Endometrial microvascular endothelial cells (primary cell): ENCODE results near the gene ADAMTS3. TPM values are rescaled to one million over a fixed set of nuclear protein-coding genes. Genes with fewer than 3 reads are reported as not detected.

Experiments used
- in situ Hi-C: cut with HindIII; loops from 2 replicates; pipeline ENCODE4 v1.10.0; 2017; ENCODE audit warnings: low sequenced_read_pairs, low pct_unique_long_range_greater_than_20kb; ENCODE audit errors: inconsistent ontology term
- total RNA-seq: library from RNA; depleted of rRNA; stranded (reverse); fragments of >200 nt; gene quantifications from one replicate; pipeline ENCODE4 v1.2.3, GENCODE V29; 2015; ENCODE audit errors: inconsistent ontology term

ADAMTS3 gene
- total RNA-seq, 1 donor from 2014 or later: 0.19 TPM

DNA sequence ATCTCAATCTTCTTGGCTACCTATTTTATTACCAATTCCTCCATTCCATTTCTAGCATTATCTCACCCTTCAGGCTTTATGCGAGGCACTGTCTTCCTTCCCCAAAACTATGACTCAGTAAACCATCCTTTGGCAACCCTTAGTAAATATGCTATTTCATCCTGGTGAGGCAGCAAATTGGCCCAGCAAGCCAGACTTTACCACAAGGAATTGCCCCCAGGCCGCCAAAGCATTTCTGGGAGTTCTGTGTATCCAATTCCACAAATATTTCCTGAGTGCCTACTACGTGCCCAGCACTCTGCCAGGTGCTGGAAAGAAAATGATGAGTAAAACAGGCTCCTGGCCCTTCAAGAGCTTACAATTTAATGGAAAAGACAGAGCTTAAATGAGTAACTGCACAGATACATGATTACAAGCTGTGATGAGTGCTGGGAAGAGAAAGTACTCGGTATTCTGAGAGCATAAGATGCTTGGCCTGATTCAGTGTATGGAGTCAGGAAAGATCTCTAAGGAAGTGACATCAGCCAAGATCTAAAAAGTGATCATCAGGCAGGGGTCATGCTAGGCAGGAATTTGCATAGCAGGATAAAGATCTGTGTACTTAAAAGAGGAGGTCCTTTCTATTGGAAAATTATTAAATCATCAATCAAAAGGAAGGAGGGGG is 193.8 kb downstream of the ADAMTS3 start:
- in situ Hi-C loops: no loop called here

DNA sequence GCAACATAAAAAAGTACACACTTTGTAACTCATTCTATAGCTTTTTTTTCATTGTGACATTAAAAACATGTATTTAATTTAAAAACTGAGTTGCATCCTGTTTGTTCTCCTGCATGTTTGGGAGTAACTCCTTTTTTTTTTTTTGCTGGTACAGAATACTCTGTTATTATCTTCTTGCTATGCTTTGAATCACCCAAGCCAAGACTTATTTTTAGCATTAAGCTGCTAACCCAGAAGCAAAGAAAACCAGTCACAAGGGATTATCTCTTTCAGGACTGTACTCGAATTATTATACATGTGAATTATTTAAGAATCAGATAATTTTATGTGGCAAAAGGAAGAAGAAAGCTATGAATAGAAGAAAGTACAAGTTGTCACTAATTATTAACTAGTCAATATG is 194.9 kb downstream of the ADAMTS3 start:
- in situ Hi-C loops: no loop called here

DNA sequence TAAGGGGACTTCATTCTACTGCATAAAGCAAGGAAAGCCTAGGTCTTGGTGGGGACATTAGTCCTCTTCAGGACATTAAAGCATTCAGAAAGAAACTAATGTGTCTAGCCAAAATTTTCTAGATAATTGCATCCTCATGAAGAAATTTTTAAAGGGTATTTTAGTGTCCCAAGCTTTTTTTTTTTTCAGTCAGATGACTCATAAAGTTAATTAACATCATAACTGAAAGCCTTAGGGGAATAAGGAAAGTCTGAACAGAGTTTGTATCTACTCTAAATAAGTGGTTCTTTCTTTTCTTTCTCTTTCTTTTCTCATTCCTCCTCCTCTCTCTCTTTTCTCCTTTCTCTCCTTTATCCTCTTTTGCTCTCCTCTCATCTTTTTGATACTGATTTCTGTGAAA is 202.4 kb downstream of the ADAMTS3 start:
- in situ Hi-C loops: no loop called here

DNA sequence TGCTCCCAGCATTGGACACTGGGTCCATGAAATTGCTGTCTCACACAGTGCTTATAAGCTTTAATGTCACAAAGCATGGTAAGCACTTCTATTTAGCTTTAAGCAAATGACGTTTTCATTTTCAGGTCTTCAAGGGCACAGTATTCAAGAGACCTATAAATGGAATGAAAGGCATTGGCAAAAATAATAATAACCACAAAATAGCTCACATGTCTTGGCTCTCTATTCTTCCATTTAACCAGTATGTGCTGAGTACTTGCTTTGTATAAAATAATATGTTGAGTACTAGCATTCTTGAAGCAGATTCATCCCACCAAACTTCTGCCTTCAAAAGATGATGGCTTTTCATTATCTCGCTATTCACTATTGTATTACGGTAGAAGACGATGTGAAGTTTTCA is 203.0 kb downstream of the ADAMTS3 start:
- in situ Hi-C loops: no loop called here

DNA sequence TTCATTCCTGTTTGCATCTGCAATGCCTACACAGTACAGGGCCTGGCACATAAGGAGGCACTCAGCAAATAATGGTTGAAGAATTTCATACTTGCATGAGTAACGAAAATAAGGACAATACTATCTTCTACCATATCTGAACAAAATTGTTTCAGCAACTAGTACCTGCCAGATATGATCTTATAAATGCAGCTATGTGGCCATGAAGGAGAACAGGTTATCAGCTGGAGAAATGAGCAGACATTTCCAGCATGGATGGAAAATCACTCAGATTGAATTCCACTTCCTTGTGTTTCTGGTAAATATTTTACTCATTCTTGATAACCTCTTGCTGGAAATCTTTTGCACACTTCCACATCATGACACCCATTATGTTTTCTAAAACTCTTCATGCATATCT is 204.0 kb downstream of the ADAMTS3 start:
- in situ Hi-C loops: no loop called here

DNA sequence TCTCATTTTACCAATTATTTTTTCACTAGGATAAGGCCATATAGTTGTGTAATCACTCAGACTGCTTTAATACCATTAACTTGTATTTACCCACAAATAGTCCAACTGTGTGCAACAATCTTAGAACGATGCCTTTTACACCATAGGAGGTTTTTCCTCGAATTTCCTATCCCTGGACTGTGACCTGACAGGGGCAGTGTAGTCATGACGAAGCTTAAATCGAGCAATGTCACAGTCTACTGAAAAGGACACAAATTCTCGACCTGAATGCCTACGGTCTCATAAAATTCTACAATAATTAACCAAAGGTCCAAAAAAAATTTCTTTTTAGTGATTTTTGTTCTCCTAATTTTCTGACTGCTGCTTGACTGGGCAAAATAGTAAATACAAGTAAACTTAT is 208.9 kb downstream of the ADAMTS3 start:
- in situ Hi-C loops: no loop called here

DNA sequence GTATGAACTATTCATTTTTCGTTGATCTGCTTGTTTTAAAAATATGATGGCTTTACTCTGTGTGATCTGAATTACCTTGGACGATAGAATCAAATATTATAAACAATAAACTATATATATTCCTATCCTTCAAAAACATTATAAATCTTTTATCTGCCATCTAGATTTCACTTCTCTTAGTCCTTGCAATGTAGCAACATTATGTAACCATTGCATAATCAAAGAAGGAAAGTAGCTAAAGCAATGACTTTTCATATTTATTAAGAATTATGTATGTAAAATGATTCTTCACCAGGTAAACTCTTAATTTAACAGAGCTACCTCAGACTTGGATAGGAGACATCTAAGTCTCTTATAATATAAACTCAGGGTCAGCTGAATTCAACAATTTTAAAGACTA is 210.5 kb downstream of the ADAMTS3 start:
- in situ Hi-C loops: no loop called here

DNA sequence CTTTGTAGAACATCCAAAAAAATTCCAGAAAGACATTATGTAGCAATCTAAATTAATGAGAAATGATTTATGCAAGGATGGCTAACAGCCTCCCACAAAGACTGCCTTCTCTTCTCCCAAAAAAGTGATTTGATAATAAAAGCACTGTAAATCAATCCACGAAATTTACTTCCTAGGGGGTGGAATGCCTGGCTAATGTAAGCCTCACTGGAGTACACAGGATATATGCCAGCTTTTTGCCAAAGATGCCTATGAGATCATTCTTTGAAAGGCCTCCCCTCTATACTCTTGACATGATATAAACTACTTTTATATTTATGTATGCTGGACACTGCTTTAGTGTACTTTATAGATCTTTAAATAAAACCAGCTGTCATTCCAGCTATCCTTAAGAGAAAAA is 211.1 kb downstream of the ADAMTS3 start:
- in situ Hi-C loops: no loop called here

DNA sequence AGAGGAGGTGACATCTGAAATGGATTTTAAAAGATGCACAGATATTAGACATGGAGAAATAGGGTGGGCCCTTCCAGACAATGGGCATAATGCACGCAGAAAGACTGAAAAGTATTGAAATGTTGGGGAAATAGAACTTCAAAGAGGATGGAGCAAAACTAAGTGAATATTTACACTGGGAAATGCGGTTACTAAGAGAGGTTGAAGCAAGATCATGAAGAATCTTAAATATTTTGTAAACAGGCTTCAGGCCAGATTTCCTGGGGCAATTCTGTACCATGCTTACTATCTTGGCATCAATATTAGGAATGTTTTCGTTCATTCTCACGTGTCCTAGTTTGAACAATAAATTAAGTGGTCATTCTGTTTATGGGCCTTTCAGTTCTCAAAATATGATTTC is 216.3 kb downstream of the ADAMTS3 start:
- in situ Hi-C loops: no loop called here

DNA sequence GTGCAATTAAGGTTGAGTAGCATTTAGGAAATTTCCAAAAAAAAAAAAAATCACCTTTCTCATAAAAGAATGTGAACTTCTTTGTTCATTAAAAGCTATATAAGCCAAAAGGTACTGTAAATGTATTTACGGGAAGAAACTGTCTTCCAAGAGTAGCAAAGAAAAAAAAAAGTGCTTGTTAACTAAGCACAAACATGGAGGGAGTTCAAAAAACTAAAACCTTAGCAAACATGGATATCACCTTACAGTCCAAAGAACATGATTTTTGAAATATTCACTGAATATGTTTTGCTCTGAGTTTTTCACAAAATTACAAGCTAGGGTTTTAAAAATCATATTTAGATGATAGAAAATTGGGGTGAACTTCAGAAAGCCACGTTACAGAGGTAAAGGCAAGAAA is 217.5 kb downstream of the ADAMTS3 start:
- in situ Hi-C loops: no loop called here

DNA sequence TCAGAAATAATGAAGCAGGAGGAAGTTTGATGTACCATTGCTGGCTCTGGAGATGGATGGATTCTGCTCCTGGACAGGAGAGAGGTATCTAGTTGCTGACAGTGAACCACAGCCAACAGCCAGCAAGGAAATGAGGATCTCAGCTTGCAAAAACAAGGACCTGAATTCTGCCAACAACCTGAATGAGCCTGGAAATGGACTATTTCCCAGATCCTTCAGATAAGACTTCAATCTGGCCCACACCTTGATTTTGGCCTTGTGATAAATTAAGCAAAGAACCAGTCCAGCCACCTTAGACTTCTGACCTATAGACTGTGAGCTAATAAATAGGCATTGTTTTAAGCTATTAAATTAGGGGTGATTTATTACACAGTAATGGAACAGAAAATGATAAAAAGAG is 220.3 kb downstream of the ADAMTS3 start:
- in situ Hi-C loops: no loop called here

DNA sequence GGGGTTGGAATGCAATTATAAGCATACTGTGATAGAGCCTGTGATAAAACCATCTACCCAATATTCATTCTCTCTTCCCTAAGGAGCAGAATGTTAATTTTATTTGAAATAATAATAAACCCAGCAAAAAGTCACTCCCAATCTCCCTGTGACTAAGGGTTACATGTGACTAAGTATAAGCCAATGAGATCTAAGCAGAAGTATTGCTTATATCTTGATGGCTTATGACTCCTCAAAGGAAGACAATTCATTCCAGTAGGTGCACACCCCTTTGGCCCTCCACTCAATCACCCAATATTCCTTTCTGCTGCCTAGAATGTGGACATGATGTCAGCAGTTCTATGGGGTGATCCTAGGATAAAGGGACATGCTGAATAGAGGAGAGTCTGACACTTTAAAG is 224.6 kb downstream of the ADAMTS3 start:
- in situ Hi-C loops: no loop called here

DNA sequence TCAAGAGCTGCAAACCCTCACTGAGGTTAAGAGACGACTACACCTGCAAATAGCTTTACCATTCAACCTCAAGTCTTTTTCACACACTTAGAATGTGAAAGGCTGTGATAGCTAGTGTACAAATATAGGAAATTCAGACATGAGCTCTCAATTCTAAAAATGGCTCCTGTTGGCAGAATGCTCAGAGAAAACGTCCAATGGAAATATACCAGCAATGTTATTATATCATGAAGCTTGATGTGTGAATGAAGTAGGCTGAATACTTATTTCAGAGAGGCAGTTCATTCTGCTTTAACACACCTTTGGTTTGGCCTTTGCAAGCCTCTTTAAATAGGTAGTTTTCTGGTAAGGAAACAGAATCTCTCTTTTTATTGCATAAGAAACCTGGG is 227.6 kb downstream of the ADAMTS3 start:
- in situ Hi-C loops: no loop called here

DNA sequence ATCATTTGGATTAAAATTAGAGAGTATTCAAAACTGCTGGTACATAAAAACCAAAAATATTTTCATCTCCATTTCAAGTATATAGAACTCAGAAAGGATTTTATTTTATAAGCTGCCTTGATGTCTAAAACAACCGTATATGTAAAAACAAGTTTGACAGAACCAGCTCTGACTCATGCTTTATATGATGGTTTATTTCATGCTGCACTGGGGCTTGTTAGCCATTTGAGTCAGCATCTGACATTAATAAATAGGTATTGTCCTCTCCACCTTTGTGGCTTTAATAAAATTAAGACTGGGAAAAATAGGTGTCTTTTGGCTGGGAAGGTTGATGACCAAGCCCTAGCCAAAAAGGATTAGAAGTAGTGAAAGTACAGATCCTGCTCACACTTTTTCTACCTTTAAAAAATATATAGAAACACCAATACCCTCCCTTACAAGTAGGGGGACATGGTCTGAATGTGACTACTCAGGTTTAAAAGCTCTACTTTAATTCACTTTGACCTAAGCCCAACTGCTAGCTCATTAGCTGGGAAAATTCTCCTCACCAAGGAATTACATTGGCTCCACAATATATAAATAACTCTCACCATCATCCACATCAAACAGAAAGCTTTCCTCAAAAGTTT is 228.1 kb downstream of the ADAMTS3 start:
- in situ Hi-C loops: no loop called here

DNA sequence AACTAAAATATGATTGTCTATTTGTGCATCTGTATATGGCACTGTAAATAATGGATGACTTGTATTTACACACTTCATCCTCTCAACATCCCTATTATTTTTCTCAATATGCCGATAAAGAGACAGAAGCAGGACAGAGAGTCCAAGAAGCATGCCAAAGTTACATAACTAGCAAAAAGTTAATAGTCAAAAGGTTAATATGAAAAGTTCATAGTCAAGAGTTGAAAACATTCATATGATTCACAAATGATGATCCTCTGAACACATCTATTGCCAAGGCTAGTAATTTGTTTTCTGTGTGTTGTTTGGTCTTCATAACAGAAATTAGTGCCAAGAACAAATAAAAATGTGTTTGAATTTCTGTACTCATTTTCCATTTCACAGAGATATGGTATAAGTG is 231.0 kb downstream of the ADAMTS3 start:
- in situ Hi-C loops: no loop called here

DNA sequence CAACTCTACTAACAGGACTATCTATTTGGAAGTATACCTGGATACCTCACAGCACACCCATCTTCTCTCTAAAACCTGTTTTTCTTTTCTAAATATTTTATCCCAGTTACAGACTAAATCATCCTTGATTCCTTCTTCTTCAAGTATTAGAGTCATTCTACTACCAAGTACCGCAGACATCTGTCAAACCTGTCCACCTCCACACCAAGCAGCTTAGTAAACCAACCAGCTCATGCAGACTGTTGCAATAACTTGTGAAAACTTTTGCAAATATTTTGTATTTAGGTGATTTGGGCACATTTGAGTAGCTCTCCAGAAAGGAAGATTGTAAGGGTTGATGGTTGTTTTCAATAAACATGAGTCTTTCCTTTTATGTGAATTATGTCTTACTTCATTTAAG is 238.6 kb downstream of the ADAMTS3 start:
- in situ Hi-C loops: no loop called here

DNA sequence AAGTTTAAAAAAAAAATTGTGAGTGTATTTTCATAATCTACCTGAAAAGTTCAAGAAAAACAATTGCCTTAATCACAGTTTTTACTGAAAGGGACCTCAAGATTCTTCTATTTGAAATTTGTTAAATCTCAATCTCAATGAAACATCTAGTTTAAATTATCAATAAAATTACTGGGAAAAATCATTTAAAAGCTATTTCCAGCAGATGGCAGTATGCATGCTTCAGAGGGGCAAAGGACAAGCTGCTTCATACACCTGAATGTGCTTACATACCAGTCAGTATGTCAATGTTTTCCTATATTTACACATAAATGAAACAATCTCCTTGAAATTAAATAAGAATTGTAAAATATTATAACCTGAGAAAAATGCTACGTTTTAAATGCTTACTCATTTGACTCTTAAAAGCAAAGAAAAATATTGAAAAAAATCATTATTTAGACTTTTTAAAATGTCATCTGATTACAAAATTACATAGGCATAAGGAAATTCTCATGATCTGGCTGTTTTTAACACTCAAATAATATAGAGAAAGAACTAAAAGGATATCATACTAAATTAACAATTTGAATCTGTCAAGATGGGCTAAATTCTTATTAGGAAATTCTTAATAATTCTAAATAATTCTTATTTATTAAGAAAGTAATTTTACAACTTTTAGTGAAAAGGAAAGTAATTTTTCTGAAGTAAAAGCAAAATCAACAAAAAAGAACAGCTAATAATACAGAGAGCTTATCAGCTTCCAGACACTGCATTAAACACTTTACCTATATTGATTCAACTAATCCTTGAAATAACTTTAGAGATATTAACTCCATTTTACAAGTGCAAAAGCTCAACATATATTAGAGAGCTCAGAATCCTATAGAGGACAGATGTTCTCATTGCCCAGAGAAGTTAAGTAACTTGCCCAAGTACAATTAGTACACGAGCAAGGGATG is 242.1 kb downstream of the ADAMTS3 start:
- in situ Hi-C loops: no loop called here

DNA sequence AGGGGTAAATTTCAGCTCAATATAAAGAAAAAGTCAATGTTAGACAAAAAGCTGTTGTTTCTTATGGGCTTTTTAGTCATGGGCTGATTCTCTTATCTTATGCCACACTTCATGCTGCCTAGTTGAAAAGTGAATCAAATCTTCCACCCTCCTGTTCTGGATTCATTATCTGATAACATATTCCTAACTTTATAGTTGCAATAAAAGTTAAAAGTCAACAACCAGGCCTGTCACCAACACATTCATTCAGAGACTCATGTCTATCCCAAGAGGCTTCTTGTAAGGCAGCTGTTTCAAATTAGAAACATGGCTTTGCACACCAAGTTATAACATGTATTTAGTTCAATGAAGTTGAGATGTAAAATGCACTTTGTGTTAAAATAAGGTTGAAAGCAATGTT is 243.8 kb downstream of the ADAMTS3 start:
- in situ Hi-C loops: no loop called here

DNA sequence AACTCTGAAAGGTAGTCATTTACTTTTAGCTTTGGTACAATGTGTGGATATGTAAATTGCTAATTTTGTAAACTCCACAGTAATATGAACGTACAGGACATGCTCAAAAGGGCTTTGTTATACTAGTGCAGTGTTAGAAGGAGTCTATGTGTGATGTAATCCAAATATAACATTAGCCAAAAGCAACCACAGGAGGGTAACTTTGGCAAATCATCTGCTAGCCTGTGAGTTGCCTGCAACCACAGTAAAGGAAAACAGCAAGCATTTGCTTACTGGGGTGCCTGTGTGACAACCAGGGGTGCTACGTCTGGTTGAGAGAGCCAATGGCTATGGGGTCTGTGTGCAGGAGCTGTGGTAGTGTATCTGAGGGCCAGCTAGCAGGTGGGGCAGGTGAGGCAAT is 245.8 kb downstream of the ADAMTS3 start:
- in situ Hi-C loops: no loop called here
